HG03045 (cell line): Measurements from ENCODE around the gene SH3D21.

Source experiments
- ATAC-seq: cut with Tn5 transposase; IDR thresholded peaks from one replicate; pipeline ENCODE4 v1.9.1; 2021; ENCODE audit warnings: mild to moderate bottlenecking, moderate library complexity; ENCODE audit not compliant: unreplicated experiment

The SH3D21 gene

GRCh38 chr1:36328713-36329112 is 22.5 kb downstream of the SH3D21 start:
- no peak for ATAC-seq

GRCh38 chr1:36329817-36330216 is 23.6 kb downstream of the SH3D21 start:
- ATAC-seq = no peak

GRCh38 chr1:36330940-36331339 is 24.8 kb downstream of the SH3D21 start:
- no peak for ATAC-seq

- ATAC-seq = no peak
These were observed 31.7 kb downstream of the SH3D21 start for GRCh38 chr1:36337830-36338229.

- ATAC-seq = no peak
These were observed 33.0 kb downstream of the SH3D21 start for GRCh38 chr1:36339215-36339614.

GRCh38 chr1:36339615-36340014 is 33.4 kb downstream of the SH3D21 start:
- no peak for ATAC-seq

- ATAC-seq = no peak
These were observed 35.6 kb downstream of the SH3D21 start for GRCh38 chr1:36341626-36342320.

GRCh38 chr1:36342426-36343185 is 36.4 kb downstream of the SH3D21 start:
- no peak for ATAC-seq

GRCh38 chr1:36343651-36344394 is 37.7 kb downstream of the SH3D21 start:
- no peak for ATAC-seq

GRCh38 chr1:36344395-36344680 is 38.2 kb downstream of the SH3D21 start:
- ATAC-seq = no peak

- no peak for ATAC-seq
These were observed 39.2 kb downstream of the SH3D21 start for GRCh38 chr1:36345353-36345752.

- ATAC-seq = no peak
These were observed 40.7 kb downstream of the SH3D21 start for GRCh38 chr1:36346741-36347370.

- ATAC-seq = no peak
These were observed 43.1 kb downstream of the SH3D21 start for GRCh38 chr1:36349241-36349671.

GRCh38 chr1:36349839-36350238 is 43.7 kb downstream of the SH3D21 start:
- no peak for ATAC-seq

GRCh38 chr1:36350659-36351226 is 44.6 kb downstream of the SH3D21 start:
- no peak for ATAC-seq

- ATAC-seq = no peak
These were observed 45.2 kb downstream of the SH3D21 start for GRCh38 chr1:36351227-36351977.

GRCh38 chr1:36352125-36352909 is 46.1 kb downstream of the SH3D21 start:
- ATAC-seq = no peak

GRCh38 chr1:36352910-36353878 is 47.0 kb downstream of the SH3D21 start:
- ATAC-seq = no peak
